HFF-Myc (cell line): ENCODE data around the gene SIRPB2.

Experiments
- DNase-seq: peaks from one replicate; pipeline ENCODE4 v3.0.0-alpha.2; 2011; ENCODE audit warnings: low read depth; ENCODE audit errors: extremely low read depth
- H3K4me3 ChIP-seq: replicated peaks from 2 replicates; pipeline ENCODE4 v1.5.1; 2011; ENCODE audit warnings: low read depth, mild to moderate bottlenecking, control low read depth, low read length
- TF ChIP-seq, protein P1 (sequence below): IDR thresholded peaks from 2 replicates; pipeline ENCODE4 v1.5.1; 2012; ENCODE audit warnings: mild to moderate bottlenecking, low read depth, low read length, control low read depth; ENCODE audit errors: missing control alignments

Gene SIRPB2

DNA sequence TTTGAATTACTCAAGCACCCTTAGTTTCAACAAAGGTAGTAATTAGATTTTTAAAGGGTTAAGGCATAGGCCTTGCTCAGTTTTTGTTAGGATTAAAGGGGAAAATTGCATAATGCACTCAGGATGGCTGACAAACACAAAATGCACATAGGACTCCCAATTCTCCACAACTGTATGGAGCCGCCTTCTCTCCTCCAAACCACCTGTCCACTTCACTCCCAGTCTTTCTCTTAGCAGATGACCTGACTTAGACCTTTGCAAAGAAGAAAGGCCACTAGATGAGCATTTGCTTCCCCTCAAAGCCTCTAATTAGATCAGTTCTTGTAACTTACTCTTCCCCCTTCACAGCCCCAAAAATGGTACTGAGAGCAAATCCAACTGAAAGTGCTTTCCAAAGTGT, 44.7 kb downstream of the SIRPB2 start:
- no peak overlapping the region for H3K4me3 ChIP-seq
- DNase-seq: no peak
- TF ChIP-seq, protein P1, sequence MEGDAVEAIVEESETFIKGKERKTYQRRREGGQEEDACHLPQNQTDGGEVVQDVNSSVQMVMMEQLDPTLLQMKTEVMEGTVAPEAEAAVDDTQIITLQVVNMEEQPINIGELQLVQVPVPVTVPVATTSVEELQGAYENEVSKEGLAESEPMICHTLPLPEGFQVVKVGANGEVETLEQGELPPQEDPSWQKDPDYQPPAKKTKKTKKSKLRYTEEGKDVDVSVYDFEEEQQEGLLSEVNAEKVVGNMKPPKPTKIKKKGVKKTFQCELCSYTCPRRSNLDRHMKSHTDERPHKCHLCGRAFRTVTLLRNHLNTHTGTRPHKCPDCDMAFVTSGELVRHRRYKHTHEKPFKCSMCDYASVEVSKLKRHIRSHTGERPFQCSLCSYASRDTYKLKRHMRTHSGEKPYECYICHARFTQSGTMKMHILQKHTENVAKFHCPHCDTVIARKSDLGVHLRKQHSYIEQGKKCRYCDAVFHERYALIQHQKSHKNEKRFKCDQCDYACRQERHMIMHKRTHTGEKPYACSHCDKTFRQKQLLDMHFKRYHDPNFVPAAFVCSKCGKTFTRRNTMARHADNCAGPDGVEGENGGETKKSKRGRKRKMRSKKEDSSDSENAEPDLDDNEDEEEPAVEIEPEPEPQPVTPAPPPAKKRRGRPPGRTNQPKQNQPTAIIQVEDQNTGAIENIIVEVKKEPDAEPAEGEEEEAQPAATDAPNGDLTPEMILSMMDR: no peak

DNA sequence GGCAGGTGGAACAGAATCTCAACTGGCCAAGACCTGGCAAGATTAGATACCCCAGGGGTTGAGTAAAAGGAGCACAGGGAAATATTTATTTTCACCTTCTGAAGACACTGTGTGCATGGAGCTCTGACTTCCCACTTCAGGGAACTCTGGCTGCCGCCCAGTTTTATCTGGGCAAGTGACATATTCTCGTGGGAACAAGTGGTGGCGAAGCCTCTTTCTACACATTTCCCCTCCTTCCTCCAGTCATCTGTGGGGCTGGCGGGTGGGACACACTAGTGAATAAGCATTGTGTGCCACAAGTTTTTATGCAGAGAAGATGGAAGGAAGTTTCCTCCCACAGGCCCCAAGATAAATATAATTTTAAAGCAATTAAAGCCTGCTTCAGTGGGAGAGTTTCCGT, 48.1 kb downstream of the SIRPB2 start:
- DNase-seq: no peak
- TF ChIP-seq, protein P1: no peak
- no peak overlapping the region for H3K4me3 ChIP-seq

DNA sequence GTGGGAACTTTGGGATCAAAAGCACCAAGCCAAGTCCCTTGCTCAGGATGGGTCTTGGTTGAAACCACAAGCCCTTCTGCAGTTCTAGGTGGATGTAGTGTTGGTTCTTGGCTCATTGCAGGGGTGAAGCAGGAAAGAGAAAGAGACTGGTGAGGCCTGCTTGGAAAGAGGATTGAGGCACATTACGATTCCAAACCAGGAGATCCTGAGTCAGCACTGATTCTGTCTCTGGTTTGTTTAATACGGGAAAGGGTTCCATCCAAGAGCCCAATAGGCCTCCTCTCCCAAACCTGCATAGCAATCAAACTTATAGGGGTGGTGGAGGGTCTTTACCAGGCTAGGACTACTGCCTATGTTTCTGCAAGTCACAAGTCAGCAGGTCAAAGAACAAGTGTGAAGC, 48.9 kb downstream of the SIRPB2 start:
- H3K4me3 ChIP-seq: no peak overlapping the region
- no peak for DNase-seq
- TF ChIP-seq, protein P1: no peak

DNA sequence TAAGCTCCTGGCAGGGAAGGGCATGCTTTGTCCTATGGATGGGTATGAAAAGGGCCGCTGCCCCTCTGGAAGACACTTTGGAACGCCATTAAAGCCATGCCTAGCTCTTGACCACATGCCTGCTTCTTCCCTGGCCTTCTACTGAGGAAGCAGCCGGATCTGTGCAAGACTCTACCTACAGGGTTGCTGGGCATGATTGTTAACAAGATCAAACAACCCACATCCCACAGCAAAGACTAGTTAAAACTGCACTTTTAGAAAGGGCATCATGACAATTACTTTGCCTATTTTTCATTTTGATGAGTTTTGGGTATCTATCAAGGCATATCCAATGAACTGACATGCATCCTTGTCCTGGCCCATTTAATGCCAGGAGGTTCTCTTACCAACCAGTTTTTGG, 50.1 kb downstream of the SIRPB2 start:
- TF ChIP-seq, protein P1: no peak
- H3K4me3 ChIP-seq: no peak overlapping the region
- DNase-seq: no peak

DNA sequence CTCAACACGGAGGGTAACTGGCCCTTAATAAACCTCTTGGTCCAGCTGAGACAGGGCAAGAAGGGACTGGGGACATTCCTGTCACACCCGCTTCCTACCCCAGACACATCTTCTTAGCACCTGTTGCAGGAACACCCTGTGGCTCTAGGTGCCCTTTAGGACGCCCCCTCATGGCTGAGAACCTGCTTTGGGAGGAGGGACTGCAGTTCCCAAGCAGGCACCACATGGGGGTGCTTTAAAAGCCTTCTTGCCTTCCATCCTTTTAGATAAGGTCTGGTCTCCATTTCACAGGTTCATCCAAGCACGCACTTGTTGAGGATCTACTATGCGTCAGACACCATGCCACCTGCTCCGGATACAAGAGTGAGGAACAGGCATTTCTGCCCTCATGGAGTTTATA, 51.2 kb downstream of the SIRPB2 start:
- no peak for DNase-seq
- TF ChIP-seq, protein P1: peak; percentile 41
- H3K4me3 ChIP-seq: no peak overlapping the region

DNA sequence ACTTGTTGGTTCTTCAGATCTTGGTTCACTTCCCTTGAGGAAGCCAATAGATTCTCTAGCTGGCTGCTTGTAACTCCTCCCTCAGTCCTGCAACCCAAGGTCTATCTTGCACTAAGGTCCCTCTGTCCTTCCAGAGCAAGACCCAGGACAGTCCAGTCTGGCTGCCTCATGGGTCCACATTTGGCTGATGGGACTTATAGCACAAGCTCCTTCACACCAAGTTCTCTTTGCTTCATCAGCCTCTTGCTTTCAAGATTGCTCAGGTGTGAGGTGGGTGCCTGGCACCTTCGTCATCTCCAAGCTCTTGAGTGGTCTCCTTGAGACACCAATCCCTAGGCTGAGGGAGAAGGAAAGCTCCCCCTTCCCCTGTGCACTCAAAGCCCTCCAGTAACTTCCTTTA, 52.9 kb downstream of the SIRPB2 start:
- DNase-seq: no peak
- H3K4me3 ChIP-seq: no peak overlapping the region
- TF ChIP-seq, protein P1: no peak

DNA sequence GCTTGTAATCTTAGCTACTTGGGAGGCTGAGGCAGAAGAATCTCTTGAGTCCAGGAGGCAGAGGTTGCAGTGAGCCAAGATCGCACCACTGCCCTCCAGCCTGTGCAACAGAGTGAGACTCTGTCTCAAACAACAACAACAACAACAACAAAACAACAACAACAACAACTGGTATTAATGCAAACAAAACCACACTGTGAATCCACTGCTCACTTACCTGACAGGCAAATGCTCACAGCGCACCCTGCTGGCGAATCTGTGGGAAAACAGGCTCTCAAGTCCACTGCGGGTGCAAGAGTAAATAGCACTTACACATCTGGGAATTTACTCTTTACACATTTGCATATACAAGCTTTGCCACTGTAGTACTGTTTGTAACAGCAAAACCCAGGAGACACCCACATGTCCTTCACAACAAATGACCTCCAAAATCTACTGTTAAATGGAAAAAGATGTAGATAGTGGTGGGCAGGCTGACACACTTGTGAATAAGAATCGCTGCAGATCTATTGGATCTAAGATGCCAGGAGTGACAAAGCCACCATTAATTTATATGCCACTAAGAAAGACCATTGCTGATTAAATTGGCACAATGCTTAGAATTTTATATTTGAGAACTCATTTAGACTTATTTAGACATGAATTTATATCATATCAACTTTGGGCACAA, 53.9 kb downstream of the SIRPB2 start:
- DNase-seq: peak; percentile 60
- TF ChIP-seq, protein P1: peak; percentile 89
- no peak overlapping the region for H3K4me3 ChIP-seq
